IPS-11a (cell line): Measurements from ENCODE around the gene BSPRY.
A peak's percentile ranks its signal among the peaks of the same experiment; 100 is the strongest.

Experiments
- H3K4me3 ChIP-seq: one replicate; pipeline ENCODE4 v1.5.1; 2013; ENCODE audit warnings: low read depth, low read length, control low read depth

The BSPRY gene

GRCh38 chr9:113349445-113350094 is at the start of gene BSPRY:
TSS of gene BSPRY (plus strand) at chr9:113349541. CDS start at chr9:113349580, 39 bp downstream.
- H3K4me3 ChIP-seq = peak within 1 kb of the TSS; percentile 61

DNA sequence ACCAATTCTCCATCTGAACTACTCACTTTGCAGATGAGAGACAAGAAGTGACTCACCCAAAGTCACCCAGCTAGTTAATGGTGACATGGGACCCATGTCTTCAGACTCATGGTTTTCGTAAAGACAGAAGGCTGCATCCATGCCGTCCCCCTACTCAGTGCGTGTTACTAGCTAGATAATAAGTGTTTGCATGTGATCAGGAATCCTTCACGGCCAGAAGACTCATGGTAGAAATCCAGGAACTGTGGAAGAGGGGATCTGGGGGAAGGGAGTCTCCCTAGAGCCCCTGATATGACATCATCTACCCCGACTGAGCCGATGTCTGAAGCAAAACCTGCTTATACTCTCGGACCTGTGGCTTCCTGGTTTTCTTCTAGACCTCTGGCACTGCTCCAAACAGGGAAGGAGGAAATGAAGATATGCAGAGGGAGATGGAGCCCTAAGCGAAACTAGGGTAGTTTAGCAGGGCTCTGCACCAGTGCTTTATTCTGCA is 49.5 kb upstream of the BSPRY start:
- no peak overlapping the region for H3K4me3 ChIP-seq

- no peak overlapping the region for H3K4me3 ChIP-seq
These were observed 47.8 kb upstream of the BSPRY start for GRCh38 chr9:113301548-113301947.

DNA sequence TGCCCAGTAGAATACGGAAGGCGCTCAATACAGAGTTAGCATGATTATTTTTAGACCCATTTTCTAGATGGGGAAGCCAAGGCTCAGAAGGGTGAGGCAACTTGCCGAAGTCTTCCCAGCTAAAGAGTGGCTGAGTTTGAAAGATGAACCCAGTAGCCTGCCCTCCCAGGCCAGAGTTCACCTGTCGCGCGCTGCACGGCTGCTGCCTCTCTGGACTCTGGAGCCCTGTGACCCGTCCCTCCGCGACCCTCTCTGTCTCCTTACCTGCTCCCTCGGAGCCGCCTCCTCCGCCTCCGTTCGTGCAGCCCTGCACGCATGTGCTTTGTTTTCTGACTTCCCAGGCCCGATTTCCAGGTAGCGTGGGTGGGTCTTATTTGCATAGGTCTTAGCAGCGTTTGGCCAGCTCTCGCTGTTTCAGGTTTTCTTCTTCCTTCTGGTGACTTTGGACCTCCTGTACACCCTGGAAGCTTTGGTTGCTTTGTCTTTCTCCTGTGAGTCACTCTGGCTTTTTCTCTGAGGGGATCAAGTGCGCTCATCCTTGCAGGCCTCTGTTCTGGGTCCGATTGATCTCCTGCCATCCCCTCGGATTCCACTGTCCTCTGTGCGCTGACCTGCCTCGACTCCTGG is 46.4 kb upstream of the BSPRY start, which contains the start of gene RNF183:
Gene RNF183 (minus strand): TSS at position 585 of the 627 bp plus-strand sequence. CDS start 5,192 bp downstream, outside the sequence.
- H3K4me3 ChIP-seq = no peak within 1 kb of the TSS

GRCh38 chr9:113306566-113306965 is 42.8 kb upstream of the BSPRY start:
- H3K4me3 ChIP-seq = no peak overlapping the region

DNA sequence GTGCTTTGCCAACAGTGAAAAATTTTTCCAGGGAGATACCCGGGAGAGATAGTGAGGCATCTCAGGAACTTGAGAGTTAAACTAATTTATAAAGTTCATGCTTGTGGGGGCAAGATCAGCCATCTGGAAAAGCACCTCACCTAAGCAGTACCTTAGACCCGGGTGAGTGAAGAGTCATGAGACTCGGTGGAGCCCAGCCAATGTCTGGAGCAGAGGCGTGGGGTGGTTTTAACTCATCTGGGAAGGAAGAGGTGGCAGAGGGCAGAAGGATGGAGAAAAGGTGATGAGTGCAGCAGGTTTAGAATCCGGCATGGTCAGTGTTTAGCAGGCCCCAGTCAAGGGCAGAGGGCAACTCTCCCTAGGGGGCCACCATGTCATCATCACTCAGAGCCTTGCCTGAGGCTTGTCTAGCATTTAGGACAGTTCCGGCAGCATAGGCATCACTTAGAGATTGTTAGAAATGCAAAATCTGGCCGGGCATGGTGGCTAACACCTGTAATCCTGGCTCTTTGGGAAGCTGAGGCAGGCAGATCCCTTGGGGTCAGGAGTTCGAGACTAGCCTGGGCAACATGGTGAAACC is 41.9 kb upstream of the BSPRY start:
- H3K4me3 ChIP-seq = no peak overlapping the region

DNA sequence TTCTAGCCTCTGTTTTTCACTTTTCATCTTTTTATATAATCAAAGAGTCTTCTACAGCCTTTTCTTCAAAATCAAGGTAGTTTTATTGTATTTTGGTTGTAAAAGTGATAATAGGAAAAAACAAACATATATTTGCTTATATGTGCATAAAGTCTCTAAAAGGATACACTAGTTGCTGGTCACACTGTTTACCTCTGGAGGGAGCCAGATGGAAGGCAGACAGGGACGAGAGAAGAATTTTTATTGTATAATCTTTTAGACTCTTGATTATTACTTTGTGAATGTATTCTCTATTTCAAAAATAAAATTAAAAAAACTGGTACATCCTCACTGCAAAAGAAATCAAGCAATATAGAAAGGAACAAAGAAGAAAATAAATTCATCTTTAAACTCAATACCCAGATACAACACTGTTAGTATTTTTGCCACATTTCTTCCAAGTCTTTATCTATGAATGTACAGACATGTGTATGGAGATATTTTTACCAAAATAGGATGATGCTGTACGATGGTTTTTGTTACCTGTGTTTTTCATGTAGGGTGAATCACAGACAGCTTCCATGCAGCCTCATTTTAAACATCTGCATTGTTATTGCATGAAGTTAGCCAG is 40.0 kb upstream of the BSPRY start:
- no peak overlapping the region for H3K4me3 ChIP-seq

DNA sequence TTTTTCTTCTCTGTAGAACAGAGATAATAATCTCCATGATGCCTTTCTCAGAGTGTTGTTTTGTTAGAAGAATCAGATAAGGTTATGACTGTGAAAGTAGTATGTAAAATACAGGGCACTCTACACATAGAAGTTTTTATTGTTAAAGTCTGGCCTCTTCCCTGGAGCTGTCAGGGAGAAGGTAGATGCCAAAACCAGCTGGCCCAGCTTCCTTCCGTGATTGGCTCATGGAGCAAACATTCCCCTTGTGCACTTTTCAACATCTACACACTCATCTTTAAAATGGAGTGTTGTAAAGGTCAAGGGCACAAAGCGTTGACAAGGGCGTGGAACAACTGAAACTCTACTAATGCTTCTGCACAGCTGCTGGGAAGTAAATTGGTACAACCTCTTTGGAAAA is 38.8 kb upstream of the BSPRY start:
- H3K4me3 ChIP-seq = no peak overlapping the region

GRCh38 chr9:113311961-113312360 is 37.4 kb upstream of the BSPRY start:
- H3K4me3 ChIP-seq = no peak overlapping the region

DNA sequence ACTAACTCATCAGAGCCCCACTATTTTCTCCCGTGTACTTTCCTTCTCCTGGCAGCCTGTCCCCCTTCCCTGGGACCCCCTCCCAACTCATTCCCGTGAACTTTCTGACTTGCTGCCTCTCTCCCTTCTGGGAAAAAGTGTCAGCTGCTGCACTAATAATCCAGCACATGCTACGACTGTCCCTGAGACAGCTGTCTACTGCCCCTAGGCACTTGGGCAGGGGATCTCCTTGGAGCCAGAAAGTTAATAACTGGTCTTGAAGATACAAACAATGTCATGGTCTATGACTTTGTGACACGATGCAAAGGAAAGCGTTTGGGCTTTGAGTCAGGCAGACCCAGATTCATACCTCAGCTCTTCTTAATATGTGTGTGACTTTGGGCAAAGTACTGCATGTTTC is 36.1 kb upstream of the BSPRY start:
- H3K4me3 ChIP-seq = no peak overlapping the region

DNA sequence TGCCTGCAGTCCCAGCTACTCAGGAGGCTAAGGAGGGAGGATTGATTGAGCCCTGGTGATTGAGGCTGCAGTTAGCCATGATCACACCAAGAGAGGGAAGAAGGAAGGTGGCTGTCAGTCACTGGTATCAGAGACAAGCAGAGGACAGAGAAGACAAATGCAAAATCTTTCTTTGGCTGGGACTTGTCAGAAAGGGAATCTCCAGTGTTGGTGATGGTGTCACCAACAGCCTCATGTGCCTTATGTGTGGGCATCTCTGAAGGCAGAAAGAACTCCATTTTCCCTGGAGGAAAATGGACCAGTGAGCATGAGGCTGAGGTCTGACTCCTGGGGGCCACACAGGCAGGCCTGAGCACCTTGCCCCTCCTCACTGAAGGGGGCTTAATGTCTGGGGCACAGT is 34.1 kb upstream of the BSPRY start:
- no peak overlapping the region for H3K4me3 ChIP-seq

- no peak overlapping the region for H3K4me3 ChIP-seq
These were observed 33.3 kb upstream of the BSPRY start for GRCh38 chr9:113316030-113316429.

- no peak overlapping the region for H3K4me3 ChIP-seq
These were observed 31.6 kb upstream of the BSPRY start for GRCh38 chr9:113317777-113318176.

DNA sequence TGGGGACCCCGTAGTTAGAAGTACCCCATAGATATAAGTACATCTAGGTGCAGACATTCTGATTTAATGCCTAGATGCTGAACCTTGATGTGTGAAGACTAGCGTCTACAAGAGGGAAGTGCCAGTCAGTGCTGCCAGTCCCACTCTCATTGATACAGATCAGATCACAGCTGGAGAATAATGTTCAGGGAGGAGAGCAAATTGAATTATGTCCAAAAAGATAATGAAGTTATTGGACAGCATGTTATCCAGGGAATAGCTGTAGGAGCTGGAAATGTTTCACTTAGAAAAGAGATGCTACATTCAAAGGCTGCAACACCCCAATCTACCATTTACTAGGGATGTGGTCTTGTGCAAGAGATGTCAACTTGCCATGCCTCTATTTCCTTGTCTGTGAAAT is 30.3 kb upstream of the BSPRY start:
- H3K4me3 ChIP-seq = no peak overlapping the region

DNA sequence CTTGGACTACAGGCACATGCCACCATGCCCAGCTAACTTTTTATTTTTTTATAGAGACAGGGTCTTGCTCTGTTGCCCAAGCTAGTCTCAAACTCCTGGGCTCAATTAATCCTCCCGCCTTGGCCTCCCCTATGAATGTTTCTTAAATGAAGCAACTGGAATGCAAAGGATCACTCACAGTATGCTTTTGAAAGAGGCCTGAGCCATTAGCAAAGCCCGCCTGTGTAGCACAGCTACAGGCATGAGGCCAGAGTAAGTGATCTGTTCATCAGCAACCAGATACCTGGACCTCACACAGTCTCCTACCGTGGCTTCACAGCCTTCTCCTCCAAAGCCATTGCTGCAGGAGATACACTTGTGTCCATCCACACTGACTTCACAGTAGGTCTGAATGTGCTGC is 29.3 kb upstream of the BSPRY start:
- H3K4me3 ChIP-seq = no peak overlapping the region

DNA sequence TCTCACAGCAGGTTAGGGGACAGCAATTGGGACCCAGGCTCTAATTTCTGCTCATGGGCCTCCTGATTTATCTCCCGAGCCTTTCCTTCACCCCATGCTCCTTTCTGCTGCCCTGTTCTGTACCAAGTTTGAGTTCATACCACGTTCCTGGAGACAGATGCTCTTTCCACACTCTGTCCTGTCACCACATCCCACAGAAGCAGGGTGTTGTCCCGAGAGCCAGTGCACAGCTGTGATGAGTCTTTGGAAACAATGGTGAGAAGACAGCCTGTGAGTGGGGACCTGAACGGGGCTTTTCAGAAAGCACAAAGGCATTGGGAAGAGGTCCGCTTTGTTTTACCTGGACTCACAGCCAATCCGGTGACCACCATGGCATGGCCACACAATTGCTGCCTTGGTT is 26.7 kb upstream of the BSPRY start:
- no peak overlapping the region for H3K4me3 ChIP-seq

GRCh38 chr9:113326230-113326629 is 23.1 kb upstream of the BSPRY start:
- H3K4me3 ChIP-seq = no peak overlapping the region

GRCh38 chr9:113328045-113328782 is 21.1 kb upstream of the BSPRY start:
- no peak overlapping the region for H3K4me3 ChIP-seq

- no peak overlapping the region for H3K4me3 ChIP-seq
These were observed 17.6 kb upstream of the BSPRY start for GRCh38 chr9:113331780-113332179.

- H3K4me3 ChIP-seq = no peak overlapping the region
These were observed 11.6 kb upstream of the BSPRY start for GRCh38 chr9:113337714-113338113.
